Stimulated activated CD4-positive, alpha-beta T cell treated with anti-CD3 and anti-CD28 coated beads, Interleukin-2, amount 100 ng/mL, for 24 hours (primary cell): ENCODE results near the gene TIGD3.

Experiments used
- DNase-seq, 2 donors: peaks; one replicate each; pipeline ENCODE4 v3.0.0-alpha.2; 2020

The TIGD3 gene

GRCh38 chr11:65392186-65392829 is 37.8 kb downstream of the TIGD3 start:
- DNase-seq: no peak

- no peak for DNase-seq
Observed at GRCh38 chr11:65392899-65393298, 38.3 kb downstream of the TIGD3 start.

GRCh38 chr11:65393513-65394079 is 39.0 kb downstream of the TIGD3 start:
- no peak for DNase-seq

GRCh38 chr11:65394125-65394536 is 39.6 kb downstream of the TIGD3 start:
- DNase-seq: no peak

- no peak for DNase-seq
Observed at GRCh38 chr11:65395961-65396530, 41.5 kb downstream of the TIGD3 start.

GRCh38 chr11:65396769-65397745 is 42.5 kb downstream of the TIGD3 start:
- DNase-seq: no peak

GRCh38 chr11:65398362-65398910 is 43.9 kb downstream of the TIGD3 start:
- no peak for DNase-seq

GRCh38 chr11:65399249-65399648 is 44.7 kb downstream of the TIGD3 start:
- DNase-seq: no peak

- DNase-seq: no peak
Observed at GRCh38 chr11:65399845-65400244, 45.3 kb downstream of the TIGD3 start.

GRCh38 chr11:65400307-65401072 is 45.9 kb downstream of the TIGD3 start:
- DNase-seq: no peak

GRCh38 chr11:65401073-65401802 is 46.7 kb downstream of the TIGD3 start:
- no peak for DNase-seq

GRCh38 chr11:65401803-65402248 is 47.3 kb downstream of the TIGD3 start:
- DNase-seq: no peak

GRCh38 chr11:65402790-65403189 is 48.2 kb downstream of the TIGD3 start:
- no peak for DNase-seq

GRCh38 chr11:65403607-65404121 is 49.1 kb downstream of the TIGD3 start:
- DNase-seq: no peak

GRCh38 chr11:65404210-65404609 is 49.7 kb downstream of the TIGD3 start:
- no peak for DNase-seq

- no peak for DNase-seq
Observed at GRCh38 chr11:65404638-65405339, 50.2 kb downstream of the TIGD3 start.
